Hematopoietic multipotent progenitor cell treated with erythropoietin and hydrocortisone succinate and interleukin-3 and kit ligand, for 6 days (in vitro differentiated cells): ENCODE data around the gene SPINDOC.
"Not testable (repeated sequence)": the region's sequence is repeated elsewhere in the genome, so short reads cannot be mapped to it uniquely, and the experiment has no call there.

ENCODE experiments used
- DNase-seq: peaks from one replicate; pipeline ENCODE4 v3.0.0-alpha.2; 2015

The SPINDOC gene

DNA sequence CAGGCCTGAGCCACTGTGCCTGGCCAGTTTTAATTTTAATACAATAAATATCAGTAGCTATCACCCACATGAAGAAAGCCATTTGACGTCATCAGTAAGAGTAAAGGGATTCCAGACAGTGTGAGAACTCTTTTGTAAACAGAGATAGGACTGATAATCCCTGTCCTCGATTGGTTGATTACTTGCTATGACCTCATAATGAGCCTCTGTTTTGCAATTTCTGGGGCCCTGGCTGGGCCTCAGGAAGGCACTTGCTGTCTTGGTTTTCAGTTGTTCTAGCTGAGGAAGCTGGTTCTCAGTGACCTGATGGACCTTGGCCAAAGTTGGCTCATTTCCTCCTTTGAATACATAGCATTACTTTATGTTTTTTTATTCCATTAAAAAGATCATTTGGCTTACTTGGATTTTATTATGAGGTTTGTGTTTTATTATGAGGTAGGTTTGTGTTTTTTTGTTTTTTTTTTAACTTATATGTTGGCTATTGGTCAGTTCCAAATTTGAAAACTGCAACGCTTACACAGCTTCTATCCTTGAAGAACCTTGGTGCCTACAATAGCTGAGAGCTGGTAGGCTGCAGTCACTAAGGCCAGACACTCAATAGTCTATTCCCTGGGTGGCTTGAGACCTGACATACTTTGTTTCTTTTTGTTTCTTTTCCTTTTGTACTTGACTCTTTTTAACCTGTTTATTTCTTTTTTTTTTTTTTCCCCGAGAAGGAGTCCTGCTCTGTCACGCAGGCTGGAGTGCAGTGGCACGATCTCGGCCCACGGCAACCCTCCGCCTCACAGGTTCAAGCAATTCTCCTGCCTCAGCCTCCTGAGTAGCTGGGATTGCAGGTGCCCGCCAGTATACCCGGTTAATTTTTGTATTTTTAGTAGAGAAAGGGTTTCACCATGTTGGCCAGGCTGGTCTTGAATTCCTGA, 45.6 kb downstream of the SPINDOC start:
- peak; percentile 73 for DNase-seq

GRCh38 chr11:63862923-63863322, 49.7 kb downstream of the SPINDOC start:
- peak; percentile 42 for DNase-seq

- not testable (repeated sequence) for DNase-seq
These were observed 50.4 kb downstream of the SPINDOC start for GRCh38 chr11:63863620-63864019.

DNA sequence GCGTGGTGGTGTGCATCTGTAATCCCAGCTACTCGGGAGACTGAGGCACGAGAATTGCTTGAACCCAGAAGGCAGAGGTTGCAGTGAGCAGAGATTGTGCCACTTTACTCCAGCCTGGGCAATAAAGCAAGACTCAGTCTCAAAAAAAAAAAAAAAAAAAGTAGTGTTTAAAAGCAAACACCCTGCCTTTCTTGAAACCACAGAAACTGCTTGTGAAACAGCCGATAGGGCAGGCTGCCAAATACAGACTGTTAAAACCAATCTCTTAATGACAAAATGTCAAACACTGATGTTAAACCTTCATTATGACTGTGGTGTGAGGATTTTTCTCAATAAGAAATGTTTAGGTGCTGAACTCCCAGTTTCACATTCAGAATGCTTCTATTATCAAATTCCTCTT, 53.0 kb downstream of the SPINDOC start:
- DNase-seq = peak; percentile 97

DNA sequence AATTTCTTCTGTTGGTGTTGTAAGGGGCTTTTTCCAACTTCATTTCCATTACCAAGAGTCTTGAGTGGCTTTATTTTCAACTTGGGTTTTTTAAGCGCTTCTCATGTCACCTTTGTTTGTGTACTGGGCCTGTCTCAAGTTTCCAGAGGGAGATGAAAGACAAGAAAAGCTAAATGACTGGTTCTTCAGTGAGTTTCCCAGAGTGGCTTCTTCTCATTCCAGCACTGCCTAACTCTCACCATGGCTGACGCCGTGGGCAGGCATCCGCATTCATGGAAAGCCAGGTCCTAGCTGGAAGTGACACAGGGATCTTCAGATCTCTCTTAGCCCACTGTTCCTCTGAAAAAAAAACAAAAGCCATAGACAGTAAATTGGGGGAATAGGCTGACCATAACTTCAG, 54.3 kb downstream of the SPINDOC start:
- DNase-seq = no peak

GRCh38 chr11:63868399-63869064, 55.3 kb downstream of the SPINDOC start:
- DNase-seq = peak; percentile 24

DNA sequence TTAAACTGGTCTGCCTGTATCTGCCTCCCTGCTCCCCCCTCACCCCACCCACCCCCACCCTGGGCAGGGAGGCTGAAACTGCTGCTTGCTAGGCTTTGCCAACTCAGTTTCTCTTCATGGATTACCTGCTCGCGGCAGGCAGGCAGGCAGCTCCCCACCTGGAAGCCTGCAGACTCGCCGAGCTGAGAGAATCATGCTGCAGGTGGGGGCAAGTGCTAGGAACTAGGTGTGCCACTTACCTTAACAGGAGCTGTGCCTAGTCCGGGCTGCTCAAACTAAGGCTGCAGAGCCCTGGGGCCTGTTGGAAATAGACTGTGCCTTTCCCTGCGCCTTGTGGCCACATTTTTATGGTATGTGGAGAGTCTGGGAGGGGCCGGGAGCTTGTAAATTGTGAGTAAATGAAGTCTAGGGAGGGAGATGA, 55.9 kb downstream of the SPINDOC start:
- no peak for DNase-seq

DNA sequence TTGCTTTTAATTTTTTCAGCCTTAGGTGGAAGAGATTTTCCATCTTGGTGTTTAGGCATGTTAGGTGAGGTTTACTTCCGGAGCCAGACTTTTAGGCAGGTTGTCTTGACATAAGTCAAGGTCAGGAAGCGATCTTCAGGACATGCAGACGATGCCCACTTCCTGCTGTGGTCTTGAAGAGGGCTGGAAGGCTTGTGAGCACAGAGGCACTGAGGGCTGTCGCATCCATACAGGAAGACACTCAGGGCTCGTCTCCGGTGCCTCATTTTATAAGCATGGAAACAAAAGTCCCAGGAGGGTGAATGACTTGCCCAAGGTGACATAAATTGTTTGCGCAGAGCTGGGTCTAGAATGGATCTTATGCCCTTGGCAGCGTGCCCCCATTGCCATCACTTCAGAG, 56.4 kb downstream of the SPINDOC start:
- DNase-seq = peak; percentile 32

- no peak for DNase-seq
These were observed 57.3 kb downstream of the SPINDOC start for GRCh38 chr11:63870351-63871140.

GRCh38 chr11:63871962-63872799, 58.9 kb downstream of the SPINDOC start:
- DNase-seq = peak; percentile 97

DNA sequence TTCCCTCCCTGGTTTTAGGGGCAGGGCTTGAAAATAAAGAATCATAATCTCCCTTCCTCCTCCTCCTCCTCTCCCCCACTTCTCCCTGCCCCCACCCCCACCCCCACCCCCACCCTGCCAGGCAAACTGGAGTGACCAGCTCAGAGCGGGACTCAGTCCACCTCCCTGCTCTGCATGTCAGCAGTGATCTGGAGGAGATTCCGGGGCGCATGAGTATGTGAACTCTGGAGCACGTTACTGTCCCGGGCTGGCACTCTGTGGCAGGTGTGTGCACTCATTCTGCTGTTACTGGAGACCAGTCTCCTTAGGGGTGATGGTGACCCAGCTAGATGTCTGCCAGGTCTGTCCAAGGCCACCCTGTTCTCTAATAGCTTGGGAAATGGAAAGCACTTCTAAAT, 59.5 kb downstream of the SPINDOC start:
- no peak for DNase-seq

DNA sequence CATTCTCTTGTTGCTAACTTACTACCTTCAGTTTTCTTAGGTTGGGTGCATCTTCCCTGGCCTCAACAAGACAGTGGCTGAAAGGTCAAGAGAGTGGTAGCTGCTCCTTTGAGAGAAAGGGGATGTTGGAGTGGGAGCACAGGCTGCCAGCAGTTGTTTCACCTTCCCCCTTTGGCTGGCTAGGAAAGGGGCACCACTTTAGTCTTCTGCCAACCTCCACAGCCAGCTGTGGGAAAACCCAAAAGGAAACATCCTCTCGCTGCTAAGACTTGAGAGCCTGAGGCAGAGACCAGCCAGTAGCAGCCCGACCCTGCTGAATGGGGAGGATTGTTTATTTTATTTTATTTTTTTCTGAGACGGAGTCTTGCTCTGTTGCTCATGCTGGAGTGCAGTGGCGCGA, 60.1 kb downstream of the SPINDOC start:
- DNase-seq = no peak

DNA sequence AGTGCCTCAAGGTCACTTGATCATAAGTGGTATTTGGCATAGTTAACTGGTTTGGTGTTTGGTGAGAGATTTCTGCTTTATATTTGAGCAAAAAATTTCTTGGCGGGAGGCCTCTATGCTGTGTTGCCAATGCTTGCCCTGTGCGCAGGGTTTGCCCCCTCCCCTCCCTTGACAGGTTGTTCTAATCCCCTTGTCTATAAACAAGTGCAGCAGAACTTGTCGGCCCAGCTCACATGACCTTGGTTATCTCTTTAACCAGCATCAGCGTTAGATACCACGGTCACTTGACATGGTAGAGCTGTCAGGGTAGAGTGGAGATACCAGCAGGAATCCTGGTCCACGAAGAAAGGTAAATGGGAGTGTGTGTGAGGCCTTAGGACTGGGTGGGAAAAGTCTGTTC, 61.3 kb downstream of the SPINDOC start:
- peak; percentile 65 for DNase-seq

GRCh38 chr11:63875506-63876065, 62.3 kb downstream of the SPINDOC start:
- no peak for DNase-seq

GRCh38 chr11:63876616-63877015, 63.4 kb downstream of the SPINDOC start:
- DNase-seq = no peak
